ENCODE data around the gene CRYL1. TPM values are rescaled to one million over a fixed set of nuclear protein-coding genes. Genes with fewer than 3 reads are reported as not detected.

The CRYL1 gene, protein sequence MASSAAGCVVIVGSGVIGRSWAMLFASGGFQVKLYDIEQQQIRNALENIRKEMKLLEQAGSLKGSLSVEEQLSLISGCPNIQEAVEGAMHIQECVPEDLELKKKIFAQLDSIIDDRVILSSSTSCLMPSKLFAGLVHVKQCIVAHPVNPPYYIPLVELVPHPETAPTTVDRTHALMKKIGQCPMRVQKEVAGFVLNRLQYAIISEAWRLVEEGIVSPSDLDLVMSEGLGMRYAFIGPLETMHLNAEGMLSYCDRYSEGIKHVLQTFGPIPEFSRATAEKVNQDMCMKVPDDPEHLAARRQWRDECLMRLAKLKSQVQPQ
- total RNA-seq, result 1 to 10 TPM; 7.2 to 7.3 TPM

DNA sequence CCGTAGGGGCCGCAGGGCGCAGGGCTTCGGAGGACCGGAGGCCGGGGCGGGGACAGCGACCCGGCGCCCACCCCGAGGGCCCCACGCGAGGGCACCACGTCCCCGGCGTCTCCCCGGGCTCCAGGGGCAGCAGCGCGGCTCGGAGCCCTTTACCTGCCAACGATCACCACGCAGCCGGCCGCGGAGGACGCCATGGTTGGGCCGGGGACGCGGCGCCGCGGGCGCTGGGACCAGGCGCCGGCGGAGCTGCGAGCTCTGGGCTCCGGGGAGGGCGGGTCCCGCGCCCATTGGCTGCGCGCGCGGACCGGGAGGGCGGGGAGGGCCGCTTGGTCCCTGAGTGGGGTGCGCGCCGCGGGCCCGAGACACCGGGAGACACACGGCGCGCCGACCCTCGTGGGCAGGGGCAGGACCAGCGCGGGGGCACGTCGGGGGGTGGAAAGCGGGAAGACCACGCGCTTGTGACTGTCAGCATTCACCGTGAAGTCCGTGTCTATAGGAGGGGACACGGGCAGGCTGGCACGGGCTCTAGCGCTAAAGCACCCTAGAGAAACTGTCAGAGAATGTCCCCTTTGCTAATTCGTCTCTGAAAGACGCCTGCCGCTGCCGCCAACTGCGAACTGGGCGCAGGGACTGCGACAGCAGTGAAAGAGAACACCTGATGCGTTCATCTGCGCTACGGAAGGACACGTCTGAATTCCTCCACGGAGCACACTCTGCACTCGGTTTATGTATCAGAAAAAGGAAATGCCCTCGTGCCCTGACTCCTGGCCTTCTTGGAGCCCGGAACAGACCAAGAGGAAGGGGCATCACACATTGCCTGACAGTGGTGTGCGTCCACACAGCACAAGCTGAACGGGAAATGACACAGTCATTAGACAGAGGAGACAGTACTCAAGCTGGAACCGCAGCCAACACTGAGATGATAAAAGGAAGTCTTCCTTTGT is at the start of gene CRYL1:
Gene CRYL1 (minus strand): TSS at position 257 of the 944 bp plus-strand sequence. CDS start 63 bp downstream, at position 194.
- POLR2A ChIA-PET, result interaction anchor here (0.6 to 1.1 kb wide), 3 partner anchors 41 to 679 kb away, joined by 3 to 4 read pairs (median 3); partner anchors contain the start of genes IFT88 and IL17D
- CTCF ChIA-PET, result no interaction called here

DNA sequence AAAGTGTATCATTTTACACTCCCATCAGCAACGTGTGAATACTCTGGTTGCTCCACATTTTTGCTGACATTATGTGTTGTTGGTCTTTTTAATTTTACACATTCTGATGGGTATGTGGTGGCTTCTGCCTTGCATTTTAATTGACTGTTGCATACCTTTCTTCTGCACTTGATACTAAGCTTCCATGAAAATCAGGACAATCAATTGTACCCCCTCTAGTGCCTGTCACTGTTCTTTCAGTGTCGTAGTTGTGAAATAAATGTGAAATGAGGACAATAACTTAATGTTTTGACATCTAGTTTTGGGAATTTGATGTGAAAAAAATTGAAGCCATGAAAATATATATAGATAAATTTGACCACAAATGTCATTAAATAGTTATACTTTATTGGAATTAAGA is 48.0 kb upstream of the CRYL1 start:
- CTCF ChIA-PET, result no interaction called here
- POLR2A ChIA-PET, result no interaction called here

DNA sequence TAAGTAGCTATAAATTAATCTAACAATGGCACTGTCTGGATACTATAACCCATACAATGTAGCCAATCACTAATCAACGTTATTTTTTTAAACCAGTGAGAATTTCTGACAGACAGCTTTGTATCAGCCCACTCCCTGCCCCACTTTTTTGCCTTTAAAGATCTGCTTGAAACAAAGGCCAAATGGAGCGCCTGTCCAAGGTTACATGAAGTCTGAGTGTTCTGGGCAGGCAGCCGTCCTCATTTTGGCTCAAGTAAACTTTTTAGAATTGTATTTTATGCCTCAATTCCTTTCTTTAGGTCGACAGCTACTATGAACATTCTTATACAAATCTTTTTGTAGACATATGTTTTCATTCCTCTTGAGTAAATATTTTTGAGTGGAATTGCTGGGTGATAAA is 47.5 kb upstream of the CRYL1 start:
- CTCF ChIA-PET, result no interaction called here
- POLR2A ChIA-PET, result no interaction called here

DNA sequence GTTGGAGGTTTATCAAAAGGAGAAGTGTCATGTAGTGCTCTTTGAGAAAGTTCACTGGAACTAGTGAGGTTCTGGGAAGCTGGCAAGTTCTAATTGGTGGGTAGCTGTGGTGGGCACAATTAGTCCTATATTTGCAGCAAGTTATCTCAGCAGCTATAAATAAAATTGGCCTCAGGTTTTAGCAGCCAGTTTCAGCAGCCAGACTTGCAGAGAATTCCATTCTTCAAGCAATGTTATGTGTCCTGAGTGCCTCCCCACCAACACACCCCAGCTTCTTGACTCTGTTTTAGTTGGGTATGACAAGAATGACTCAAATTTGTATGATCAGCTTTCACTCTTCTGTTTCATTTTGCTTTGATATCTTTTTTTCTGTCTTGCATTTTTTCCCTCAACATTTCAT is 46.0 kb upstream of the CRYL1 start:
- ChIA-PET CTCF (no interaction called here), POLR2A (no interaction called here)

DNA sequence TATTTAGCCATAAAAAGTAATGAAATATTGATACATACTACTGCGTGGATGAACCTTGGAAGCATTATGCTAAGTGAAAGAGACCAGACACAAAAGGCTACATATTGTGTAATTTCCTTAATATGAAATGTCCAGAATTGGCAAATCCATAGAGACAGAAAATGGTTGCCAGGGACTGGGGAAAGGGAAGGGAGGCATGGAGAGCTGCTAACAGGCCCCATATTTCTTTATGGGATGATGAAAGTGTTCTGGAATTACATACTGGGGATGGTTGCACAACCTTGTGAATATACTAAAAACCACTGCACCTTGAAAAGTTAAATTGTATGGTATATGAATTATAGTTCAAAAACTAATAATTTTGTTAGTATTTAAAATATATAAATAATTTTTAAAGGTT is 44.9 kb upstream of the CRYL1 start:
- CTCF ChIA-PET, result no interaction called here
- POLR2A ChIA-PET, result interaction anchor here (0.6 kb wide), 1 partner anchor 43 kb away, joined by 4 read pairs; no protein-coding TSS in a partner anchor

DNA sequence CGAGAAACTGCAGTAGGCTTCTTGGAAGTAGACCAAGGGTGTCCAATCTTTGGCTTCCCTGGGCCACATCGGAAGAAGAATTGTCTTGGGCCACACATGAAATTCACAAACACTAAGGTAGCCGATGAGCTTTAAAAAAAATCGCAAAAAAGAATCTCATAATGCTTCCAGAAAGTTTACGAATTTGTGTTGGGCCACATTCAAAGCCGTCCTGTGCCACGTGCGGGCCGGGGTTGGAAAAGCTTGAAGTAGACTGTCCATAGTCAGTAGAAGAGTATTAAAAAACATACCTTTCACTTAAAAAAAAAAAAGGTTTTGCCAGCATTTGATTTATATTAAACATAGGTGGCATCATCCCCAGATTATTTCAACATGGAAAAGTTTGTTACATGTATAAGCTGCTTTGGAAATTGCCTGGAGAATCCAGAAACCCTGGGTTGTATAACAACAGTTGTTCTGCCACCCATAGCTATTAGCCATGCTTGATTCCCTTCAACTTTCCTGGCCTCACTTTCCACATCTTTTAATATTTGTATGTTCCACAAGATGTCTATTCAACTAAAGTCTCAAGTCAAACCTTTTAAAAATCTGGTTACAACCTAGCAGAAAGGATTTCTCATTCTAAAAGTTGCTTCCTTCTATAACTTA is 42.3 kb upstream of the CRYL1 start:
- POLR2A ChIA-PET, result no interaction called here
- CTCF ChIA-PET, result interaction anchor here (0.6 to 1.3 kb wide), 3 partner anchors 26 to 440 kb away, joined by 3 to 4 read pairs (median 4); no protein-coding TSS in a partner anchor

DNA sequence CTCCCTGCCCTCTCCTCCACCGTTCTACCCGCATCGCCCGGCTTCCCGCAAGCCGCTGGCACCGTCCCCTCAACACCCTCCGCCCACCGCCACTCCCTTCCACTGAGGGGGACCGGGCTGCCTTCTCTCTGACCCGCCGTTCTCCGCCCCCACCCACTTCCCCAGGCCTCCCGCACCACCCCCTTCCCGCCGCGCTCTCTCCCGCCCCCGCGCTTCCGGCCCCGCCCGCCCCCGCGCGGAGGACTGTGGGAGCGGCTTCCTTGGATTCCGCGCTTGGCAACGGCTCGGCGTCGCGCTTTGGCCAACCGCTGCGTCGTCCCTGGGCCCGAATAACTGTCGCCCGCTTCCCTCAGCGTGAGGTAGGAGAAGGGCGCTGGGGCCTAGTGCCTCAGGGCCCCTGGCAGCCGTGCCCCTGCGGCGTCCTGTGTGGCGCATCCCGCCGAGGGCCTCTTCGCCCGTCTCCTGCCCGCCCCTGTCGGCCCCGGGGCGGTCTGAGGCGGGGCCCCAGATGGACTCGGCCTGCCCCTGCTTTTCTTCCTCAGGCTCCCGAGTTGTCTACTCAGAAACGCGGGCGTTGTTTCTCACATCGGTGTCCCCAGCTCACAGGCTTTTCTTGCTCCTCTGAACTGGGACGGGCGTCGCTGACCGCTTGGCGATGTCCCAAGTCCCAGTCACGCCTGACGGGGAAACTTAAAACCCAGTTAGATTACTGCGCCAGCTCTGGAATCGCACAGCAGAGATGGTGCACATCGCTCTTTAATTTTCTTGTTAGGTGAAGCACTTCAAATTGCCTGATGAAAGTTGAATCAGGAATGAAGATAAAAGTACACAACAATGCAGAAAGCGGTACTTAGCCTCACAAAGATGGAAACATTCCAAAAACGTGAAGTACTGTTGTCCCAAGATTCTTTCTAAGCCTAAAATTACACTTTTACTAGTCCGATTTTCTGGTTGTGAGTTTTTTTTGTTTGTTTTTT is 41.5 kb upstream of the CRYL1 start, which contains the start of gene IFT88:
Gene IFT88 (plus strand): TSS at position 260 of the 977 bp plus-strand sequence. CDS start 7,229 bp downstream, outside the sequence.
- CTCF ChIA-PET, result interaction anchor here (0.6 to 1.3 kb wide), 3 partner anchors 27 to 439 kb away, joined by 3 to 4 read pairs (median 4); no protein-coding TSS in a partner anchor
- POLR2A ChIA-PET, result interaction anchor here (1.4 kb wide), 1 partner anchor 42 kb away, joined by 3 read pairs; the partner anchor contains the start of gene CRYL1

DNA sequence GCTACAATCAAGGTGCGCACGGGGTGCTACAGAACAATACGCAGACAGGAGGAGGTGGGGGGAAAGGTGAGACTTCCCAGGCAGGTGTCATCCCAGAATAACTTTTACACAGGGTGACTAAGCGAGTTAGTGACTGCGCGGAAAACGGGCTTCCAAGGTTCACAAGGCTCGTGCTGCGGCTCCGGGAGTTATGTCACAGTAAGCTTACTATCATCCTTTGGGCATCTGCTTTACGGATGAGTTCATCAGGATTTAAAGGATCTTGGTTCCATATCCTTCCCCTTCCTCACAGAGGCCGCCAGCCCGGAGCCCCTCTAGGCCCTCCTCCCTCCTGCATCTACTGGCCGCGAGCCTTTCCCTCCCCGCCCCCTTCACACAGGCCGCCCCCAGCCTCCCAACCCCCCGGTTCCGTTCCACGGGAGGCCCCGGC is 40.8 kb upstream of the CRYL1 start:
- ChIA-PET POLR2A (interaction anchor here (0.5 to 1.4 kb wide), 2 partner anchors 10 to 41 kb away, joined by 3 to 8 read pairs; partner anchors contain the start of gene CRYL1), CTCF (no interaction called here)

DNA sequence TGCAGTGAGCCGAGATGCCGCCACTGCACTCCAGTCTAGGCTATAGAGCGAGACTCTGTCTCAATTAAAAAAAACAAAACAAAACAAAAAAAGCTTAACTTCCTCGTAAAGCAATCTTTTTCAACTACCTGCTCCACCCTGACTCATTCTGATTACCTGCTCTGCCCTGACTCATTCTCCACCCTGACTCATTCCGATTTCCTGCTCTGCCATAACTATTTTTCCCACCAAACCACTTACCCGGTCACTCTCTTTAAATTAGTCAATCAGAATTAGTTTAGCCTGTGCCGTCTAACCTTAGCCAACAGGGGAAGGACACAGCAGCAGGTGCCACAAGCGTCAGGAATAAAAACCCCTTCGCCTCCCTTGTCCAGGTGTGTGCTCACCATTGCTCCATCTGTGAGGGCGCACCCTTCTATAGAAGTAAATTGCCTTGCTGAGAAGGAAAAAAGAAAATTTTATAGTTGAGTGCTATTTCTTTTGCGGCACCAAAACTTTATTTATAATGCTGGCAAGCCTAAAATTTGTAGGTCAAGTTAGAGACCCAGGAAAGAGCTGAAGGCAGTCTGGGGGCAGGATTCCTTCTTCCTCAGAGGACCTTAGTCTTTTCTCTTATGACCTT is 39.6 kb upstream of the CRYL1 start:
- POLR2A ChIA-PET, result no interaction called here
- CTCF ChIA-PET, result no interaction called here

DNA sequence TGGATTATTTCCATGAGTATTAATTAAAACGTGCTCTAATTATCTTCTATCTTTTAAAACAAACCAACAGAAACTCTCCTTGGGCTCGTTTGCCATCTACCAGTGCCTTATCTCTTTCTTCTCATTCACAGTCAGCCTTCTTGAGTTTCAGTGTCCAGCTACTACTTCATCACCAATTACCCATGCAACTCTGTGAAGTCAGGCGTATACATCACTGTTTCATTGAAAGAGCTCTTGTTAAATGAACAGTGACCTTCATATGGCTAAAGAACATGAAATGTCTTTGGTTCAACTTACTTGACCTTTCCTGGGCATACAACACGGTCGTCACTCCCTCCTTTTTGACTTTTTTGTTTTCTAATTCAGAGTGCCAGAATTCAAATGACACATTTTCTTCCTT is 36.1 kb upstream of the CRYL1 start:
- CTCF ChIA-PET, result interaction anchor here (0.6 kb wide), 1 partner anchor 235 kb away, joined by 3 read pairs; no protein-coding TSS in a partner anchor
- POLR2A ChIA-PET, result no interaction called here

DNA sequence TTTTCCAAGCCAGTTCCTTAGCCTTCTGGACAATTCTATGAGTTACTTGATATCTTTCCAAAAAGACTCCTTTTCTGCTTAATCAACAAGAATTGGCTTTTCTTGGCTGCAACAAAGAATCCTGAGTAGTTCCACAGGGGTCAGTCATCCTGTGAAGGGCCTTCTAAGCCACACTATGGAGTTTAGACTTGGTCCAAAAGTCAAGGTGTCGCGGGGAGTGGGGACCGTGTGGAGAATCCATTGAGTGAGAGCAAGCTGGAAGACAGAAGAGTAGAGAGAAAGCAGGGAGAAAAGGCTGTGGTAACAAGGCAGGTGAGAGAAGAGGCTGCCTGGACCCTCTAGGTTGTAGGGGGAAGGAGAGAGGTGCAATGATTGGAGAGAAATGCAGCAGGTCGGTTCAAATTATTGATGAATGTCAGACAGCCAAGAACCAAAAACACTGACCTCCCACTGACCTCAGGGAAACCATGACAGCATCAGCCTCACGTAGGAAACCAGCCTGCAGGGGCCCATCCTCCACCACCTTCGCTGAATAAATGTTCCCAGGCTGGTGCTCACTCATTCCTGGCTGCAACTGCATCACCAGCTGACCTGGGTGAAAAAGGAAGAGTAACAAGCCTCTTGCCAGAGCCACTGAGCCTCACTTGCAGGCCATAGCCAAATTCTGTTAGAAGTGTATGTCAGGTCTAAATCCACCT is 34.2 kb upstream of the CRYL1 start:
- POLR2A ChIA-PET, result no interaction called here
- CTCF ChIA-PET, result interaction anchor here (0.6 kb wide), 1 partner anchor 254 kb away, joined by 3 read pairs; no protein-coding TSS in a partner anchor

DNA sequence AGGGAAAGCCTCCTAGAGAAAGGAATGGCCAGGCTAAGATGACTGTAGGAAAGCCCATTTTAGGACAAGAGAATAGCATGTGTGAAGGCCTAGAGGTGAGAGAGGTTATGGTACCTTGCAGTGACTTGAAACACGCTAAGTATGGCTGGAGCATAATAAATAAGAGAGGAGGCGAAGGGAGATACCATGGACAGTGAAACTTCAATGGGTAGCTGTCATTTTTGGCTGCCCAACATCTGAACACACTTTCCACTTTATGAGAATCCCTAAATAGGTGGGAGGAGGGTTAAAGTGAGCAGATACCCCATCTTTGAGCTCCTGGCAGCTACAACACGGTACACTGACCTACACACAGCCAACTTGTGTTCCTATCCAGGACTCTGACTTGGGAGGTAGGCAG is 33.3 kb upstream of the CRYL1 start:
- ChIA-PET CTCF (no interaction called here), POLR2A (no interaction called here)

DNA sequence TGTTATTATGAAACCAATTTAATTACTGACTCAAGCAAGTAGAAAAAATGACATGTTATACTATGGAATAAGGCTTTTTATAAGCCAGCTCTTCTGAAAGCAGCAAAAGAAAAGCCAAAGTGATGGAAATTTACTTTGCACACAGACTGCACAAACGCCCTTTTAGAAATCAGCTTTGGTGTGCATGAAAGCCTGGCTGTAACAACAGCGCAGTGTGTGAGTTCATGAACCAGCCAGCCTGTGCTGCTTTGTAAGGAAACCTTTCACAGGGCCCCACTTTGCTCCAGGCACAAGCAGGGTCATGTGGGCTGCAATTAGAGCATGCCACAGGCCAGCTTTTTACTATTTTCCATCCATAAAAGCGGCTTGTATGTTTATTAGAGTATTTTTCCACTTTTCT is 27.7 kb upstream of the CRYL1 start:
- ChIA-PET POLR2A (no interaction called here), CTCF (interaction anchor here (0.5 kb wide), 1 partner anchor 195 kb away, joined by 3 read pairs; no protein-coding TSS in a partner anchor)

DNA sequence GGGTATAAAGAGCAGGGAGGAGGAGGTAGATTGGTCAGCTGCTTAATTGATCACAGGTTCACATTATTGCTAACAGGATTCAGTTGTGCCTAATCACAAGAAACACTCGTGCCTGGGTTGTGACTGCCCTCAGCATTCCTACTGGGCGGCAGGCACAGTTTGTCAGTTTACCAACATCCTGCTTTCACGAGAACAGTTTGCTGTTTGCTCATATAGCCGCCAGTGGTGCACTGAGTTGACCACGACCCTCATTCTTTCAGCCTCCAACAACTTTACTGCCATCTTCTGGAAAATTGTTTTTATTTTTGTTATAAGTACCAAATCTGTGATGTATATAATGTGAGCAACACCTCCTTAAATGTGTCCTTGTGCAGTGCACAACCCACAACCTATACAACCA is 25.1 kb upstream of the CRYL1 start:
- ChIA-PET CTCF (no interaction called here), POLR2A (no interaction called here)

DNA sequence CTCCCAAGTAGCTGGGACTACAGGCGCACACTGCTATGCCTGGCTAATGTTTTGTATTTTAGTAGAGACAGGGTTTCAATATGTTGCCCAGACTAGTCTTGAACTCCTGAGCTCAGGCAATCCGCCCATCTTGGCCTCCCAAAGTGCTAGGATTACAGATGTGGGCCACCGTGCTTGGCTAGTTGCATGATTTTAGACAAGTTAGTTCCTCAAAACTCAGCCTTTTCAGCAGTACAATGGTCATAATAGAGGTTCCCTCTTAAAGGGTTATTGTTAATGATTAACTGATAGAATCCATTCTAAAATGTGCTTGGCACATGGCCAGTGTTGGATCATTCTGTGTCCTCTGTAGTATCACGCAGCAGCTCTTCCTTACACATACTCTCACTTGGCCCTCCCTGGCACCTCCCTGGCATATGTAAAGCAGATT is 21.8 kb upstream of the CRYL1 start:
- ChIA-PET POLR2A (no interaction called here), CTCF (interaction anchor here (1.0 kb wide), 1 partner anchor 9 kb away, joined by 3 read pairs; no protein-coding TSS in a partner anchor)

DNA sequence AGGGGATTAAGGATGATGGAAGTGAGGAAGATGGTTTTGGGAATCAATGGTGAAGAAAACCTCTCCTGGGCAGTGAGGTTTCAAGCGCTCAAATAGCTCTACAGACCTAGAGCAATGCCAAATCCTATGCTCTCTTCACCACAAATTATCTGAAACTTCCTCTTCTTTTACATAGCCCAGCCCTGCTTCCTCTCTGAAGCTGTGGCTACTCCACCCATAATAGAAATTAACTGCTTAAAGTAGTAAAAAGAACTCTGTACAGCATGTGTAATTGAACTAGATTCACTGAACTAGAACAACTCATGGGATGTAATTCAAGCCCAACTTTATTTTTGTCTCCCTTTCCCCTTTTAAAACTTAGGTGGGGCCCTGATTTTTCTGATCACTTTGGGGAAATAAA is 20.9 kb upstream of the CRYL1 start:
- ChIA-PET POLR2A (no interaction called here), CTCF (no interaction called here)

DNA sequence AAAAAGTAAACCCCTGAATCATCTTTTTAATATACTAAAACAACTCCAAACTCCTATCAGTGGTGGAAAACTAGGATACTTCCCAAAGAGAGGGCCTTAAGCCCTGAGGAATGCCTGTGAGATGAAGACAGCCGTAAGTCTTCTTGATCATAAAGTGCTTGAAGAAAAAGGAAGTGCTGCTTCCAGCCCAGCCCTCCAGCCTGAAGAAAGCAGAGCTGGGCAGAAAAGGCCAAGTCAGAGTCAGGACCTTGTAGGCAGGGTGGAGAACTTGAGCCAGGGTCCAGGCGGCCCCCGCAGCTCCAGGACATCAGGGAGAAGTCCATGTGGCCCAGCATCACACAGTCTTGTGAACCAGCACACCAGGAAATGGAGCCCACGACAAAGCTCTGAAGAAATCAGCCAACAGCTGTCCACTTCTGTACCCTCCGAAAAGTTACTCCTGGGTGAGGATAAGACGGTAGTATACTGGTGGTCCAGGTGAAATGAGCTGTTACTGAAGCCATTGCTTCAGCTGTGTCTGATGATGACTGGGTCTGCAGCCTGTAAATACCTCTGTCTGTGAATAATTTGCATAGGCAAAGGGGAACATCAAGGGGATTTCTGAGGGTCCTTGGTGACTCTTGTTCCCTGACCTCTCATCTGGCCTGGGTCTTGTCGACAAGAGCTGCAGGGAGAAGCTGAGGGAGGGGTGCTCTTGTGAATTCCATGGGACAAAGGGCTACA is 18.7 kb upstream of the CRYL1 start:
- ChIA-PET POLR2A (no interaction called here), CTCF (no interaction called here)

Data from activated CD8-positive, alpha-beta memory T cell treated with anti-CD3 and anti-CD28 coated beads for 36 hours (primary cell).